Measurements from ENCODE around the gene PTPA. TPM values are rescaled to one million over a fixed set of nuclear protein-coding genes. Genes with fewer than 3 reads are reported as not detected.

The PTPA gene
- total and polyA plus RNA-seq, 9 of the 15 experiments (the other 6 are each of a cell fraction or from before 2014, with no cell fraction given), result 1.7 to 121 (median 72.6) TPM

DNA sequence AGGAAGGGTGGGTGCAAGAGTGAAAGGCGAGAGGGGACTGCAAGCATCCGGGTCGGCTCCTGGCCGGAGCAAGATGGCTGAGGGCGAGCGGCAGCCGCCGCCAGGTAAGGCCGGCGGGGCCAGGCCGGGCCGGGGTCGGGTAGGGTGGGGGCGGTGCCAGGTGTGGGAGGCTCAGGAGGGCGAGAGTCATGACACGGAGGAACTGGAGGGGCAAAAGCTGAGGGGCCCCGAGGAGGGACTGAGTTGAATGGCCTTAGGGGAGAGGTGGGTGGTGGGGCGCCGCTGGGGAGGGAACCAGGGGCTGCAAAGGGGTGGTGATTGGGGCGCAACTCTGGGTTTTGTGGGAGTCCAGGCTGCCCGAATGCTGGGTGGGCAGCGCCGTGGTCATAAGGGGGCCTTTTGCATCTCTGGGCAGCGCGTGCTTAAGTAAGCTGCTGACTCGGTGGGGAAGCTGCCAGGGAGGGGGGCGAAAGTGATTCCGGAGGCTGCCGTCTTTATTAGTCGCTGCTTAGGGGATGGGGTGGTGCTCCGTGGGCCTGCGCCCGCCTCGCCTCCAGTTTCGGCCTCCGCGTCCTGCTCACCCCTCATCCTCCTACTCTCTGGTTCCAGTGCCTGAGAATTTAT, 425 bp downstream of the PTPA start (continued):
- TF ChIP-seq, protein P1, sequence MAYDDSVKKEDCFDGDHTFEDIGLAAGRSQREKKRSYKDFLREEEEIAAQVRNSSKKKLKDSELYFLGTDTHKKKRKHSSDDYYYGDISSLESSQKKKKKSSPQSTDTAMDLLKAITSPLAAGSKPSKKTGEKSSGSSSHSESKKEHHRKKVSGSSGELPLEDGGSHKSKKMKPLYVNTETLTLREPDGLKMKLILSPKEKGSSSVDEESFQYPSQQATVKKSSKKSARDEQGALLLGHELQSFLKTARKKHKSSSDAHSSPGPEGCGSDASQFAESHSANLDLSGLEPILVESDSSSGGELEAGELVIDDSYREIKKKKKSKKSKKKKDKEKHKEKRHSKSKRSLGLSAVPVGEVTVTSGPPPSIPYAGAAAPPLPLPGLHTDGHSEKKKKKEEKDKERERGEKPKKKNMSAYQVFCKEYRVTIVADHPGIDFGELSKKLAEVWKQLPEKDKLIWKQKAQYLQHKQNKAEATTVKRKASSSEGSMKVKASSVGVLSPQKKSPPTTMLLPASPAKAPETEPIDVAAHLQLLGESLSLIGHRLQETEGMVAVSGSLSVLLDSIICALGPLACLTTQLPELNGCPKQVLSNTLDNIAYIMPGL (CRISPR knock-in tag; IDR thresholded peaks at IDR 0.05), result no peak
- TF ChIP-seq MXI1 (IDR thresholded peaks at IDR 0.05; ENCODE audit: low read depth, low read length) (no peak), HDAC1 (IDR thresholded peaks at IDR 0.05) (peak in 1 of 2 experiments; percentile 58; a peak in 1 of 4 replicates), RBM34 (IDR thresholded peaks at IDR 0.05; ENCODE audit: borderline replicate concordance, insufficient read depth, low read length) (no peak), RBBP5 (IDR thresholded peaks at IDR 0.05; ENCODE audit: borderline replicate concordance, insufficient read depth, low read length, poor library complexity, severe bottlenecking) (peak; percentile 81), ZBTB7A (IDR thresholded peaks at IDR 0.05; ENCODE audit: borderline replicate concordance, control insufficient read depth, low read depth, low read length) (peak; percentile 62; the same call in 1 of the 2 replicates), MCM7 (IDR thresholded peaks at IDR 0.05) (no peak), MEF2A (IDR thresholded peaks at IDR 0.05; ENCODE audit: control insufficient read depth, low read depth, low read length) (no peak), RBFOX2 (IDR thresholded peaks at IDR 0.05; ENCODE audit: low read depth, low read length) (peak; percentile 77), BCOR (IDR thresholded peaks at IDR 0.05) (no peak), PTRF (tag; IDR thresholded peaks at IDR 0.05) (no peak), NCOR1 (IDR thresholded peaks at IDR 0.05) (no peak)
- TF ChIP-seq, protein P2, sequence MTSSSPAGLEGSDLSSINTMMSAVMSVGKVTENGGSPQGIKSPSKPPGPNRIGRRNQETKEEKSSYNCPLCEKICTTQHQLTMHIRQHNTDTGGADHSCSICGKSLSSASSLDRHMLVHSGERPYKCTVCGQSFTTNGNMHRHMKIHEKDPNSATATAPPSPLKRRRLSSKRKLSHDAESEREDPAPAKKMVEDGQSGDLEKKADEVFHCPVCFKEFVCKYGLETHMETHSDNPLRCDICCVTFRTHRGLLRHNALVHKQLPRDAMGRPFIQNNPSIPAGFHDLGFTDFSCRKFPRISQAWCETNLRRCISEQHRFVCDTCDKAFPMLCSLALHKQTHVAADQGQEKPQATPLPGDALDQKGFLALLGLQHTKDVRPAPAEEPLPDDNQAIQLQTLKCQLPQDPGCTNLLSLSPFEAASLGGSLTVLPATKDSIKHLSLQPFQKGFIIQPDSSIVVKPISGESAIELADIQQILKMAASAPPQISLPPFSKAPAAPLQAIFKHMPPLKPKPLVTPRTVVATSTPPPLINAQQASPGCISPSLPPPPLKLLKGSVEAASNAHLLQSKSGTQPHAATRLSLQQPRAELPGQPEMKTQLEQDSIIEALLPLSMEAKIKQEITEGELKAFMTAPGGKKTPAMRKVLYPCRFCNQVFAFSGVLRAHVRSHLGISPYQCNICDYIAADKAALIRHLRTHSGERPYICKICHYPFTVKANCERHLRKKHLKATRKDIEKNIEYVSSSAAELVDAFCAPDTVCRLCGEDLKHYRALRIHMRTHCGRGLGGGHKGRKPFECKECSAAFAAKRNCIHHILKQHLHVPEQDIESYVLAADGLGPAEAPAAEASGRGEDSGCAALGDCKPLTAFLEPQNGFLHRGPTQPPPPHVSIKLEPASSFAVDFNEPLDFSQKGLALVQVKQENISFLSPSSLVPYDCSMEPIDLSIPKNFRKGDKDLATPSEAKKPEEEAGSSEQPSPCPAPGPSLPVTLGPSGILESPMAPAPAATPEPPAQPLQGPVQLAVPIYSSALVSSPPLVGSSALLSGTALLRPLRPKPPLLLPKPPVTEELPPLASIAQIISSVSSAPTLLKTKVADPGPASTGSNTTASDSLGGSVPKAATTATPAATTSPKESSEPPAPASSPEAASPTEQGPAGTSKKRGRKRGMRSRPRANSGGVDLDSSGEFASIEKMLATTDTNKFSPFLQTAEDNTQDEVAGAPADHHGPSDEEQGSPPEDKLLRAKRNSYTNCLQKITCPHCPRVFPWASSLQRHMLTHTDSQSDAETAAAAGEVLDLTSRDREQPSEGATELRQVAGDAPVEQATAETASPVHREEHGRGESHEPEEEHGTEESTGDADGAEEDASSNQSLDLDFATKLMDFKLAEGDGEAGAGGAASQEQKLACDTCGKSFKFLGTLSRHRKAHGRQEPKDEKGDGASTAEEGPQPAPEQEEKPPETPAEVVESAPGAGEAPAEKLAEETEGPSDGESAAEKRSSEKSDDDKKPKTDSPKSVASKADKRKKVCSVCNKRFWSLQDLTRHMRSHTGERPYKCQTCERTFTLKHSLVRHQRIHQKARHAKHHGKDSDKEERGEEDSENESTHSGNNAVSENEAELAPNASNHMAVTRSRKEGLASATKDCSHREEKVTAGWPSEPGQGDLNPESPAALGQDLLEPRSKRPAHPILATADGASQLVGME (CRISPR knock-in tag; IDR thresholded peaks at IDR 0.05), result no peak
- TF ChIP-seq, protein P3, sequence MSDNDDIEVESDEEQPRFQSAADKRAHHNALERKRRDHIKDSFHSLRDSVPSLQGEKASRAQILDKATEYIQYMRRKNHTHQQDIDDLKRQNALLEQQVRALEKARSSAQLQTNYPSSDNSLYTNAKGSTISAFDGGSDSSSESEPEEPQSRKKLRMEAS (CRISPR knock-in tag; IDR thresholded peaks at IDR 0.05), result no peak
- TF ChIP-seq, protein P4, sequence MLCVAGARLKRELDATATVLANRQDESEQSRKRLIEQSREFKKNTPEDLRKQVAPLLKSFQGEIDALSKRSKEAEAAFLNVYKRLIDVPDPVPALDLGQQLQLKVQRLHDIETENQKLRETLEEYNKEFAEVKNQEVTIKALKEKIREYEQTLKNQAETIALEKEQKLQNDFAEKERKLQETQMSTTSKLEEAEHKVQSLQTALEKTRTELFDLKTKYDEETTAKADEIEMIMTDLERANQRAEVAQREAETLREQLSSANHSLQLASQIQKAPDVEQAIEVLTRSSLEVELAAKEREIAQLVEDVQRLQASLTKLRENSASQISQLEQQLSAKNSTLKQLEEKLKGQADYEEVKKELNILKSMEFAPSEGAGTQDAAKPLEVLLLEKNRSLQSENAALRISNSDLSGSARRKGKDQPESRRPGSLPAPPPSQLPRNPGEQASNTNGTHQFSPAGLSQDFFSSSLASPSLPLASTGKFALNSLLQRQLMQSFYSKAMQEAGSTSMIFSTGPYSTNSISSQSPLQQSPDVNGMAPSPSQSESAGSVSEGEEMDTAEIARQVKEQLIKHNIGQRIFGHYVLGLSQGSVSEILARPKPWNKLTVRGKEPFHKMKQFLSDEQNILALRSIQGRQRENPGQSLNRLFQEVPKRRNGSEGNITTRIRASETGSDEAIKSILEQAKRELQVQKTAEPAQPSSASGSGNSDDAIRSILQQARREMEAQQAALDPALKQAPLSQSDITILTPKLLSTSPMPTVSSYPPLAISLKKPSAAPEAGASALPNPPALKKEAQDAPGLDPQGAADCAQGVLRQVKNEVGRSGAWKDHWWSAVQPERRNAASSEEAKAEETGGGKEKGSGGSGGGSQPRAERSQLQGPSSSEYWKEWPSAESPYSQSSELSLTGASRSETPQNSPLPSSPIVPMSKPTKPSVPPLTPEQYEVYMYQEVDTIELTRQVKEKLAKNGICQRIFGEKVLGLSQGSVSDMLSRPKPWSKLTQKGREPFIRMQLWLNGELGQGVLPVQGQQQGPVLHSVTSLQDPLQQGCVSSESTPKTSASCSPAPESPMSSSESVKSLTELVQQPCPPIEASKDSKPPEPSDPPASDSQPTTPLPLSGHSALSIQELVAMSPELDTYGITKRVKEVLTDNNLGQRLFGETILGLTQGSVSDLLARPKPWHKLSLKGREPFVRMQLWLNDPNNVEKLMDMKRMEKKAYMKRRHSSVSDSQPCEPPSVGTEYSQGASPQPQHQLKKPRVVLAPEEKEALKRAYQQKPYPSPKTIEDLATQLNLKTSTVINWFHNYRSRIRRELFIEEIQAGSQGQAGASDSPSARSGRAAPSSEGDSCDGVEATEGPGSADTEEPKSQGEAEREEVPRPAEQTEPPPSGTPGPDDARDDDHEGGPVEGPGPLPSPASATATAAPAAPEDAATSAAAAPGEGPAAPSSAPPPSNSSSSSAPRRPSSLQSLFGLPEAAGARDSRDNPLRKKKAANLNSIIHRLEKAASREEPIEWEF (CRISPR knock-in tag; IDR thresholded peaks at IDR 0.05), result no peak
